ENCODE measurements around the gene C17orf113.

C17orf113 gene

DNA sequence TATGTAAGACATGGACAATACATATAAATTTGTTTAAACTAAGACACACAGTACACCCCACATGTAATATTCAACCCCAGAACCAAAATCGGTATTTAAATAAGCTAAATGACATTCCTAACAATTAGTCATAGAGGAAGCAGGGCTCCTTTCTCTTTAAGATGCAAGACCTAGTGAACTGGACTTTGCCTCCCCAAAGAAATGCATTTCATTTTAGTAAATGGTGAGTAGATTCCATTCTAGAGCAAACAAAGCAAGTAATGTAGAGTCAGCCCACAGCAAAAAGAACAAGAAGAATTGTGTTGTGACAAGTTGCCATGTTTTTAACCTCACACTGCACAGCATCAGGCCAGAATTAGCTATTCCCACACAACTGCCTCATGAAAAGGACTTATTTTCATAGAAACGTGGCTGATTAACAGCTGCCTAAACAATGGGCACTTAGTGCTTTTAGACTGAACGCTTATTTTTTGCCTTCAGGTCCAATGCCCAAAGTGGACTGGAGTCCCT is 47.6 kb downstream of the C17orf113 start:
- Histone ChIP-seq H3K9ac (ENCODE audit: low read depth, low read length) (no peak overlapping the region), H3K27me3 (ENCODE audit: control insufficient read depth, insufficient read depth, low read length) (no peaks in the 10 kb centered on the region), H3K4me1 (ENCODE audit: control insufficient read depth, insufficient read depth, low read length) (no peaks in the 10 kb centered on the region), H3K4me3 (ENCODE audit: low read depth, low read length) (no peak overlapping the region), H3K9me3 (ENCODE audit: control insufficient read depth, insufficient read depth, low read length) (no peaks in the 10 kb centered on the region), H3K36me3 (ENCODE audit: control insufficient read depth, insufficient read depth, low read length) (peaks cover 18% of the 10 kb centered on the region)

DNA sequence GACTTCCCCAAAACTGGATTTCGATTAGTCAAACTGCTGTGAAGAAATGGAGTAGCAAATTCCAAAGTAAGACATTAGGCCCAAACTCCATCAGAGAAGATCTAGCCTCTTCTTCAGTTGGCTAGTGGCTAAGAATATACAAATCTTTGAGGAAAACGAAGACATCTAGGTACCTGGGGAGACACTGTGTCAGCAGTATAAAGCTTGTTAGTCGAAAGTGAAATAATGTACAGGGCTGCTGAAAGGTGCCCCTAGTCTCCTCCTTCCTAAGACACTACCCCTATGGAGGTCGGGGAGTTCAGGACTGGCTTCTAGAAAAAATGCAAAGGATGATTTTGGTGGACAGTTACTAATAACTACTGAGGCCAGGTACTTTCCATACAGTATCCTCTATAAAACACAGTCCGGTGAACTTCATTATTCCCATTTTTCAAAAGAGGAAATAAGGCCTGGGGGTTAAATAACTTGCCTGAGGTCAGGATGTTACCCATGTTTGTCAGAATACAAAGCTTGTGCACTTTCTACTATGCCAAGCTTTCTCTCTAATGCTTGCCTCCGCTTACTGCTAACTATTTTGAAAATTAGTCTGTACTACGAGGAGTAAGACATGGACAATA is 48.1 kb downstream of the C17orf113 start:
- Histone ChIP-seq H3K36me3 (ENCODE audit: control insufficient read depth, insufficient read depth, low read length) (peaks cover 19% of the 10 kb centered on the region), H3K27me3 (ENCODE audit: control insufficient read depth, insufficient read depth, low read length) (no peaks in the 10 kb centered on the region), H3K9ac (ENCODE audit: low read depth, low read length) (no peak overlapping the region), H3K9me3 (ENCODE audit: control insufficient read depth, insufficient read depth, low read length) (no peaks in the 10 kb centered on the region), H3K4me1 (ENCODE audit: control insufficient read depth, insufficient read depth, low read length) (no peaks in the 10 kb centered on the region), H3K4me3 (ENCODE audit: low read depth, low read length) (no peak overlapping the region)

DNA sequence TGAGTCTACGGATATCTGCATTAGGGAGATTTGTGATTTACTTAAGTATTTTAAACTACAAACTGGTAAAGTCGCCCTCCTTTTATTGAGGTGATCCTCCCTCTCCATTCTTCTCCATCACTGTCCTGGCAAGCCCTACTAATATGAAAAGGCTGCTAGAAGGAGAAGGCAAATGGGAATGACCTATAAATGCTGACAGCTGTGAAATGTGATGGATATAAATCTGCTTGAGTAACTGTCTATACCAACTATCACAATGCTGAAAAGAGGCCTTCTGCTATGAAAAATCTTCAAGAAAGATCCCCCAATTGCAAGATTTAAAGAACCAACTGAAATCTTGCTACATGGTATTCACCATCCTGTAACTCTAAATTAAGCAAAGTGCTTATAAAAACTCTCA is 48.7 kb downstream of the C17orf113 start:
- Histone ChIP-seq H3K4me1 (ENCODE audit: control insufficient read depth, insufficient read depth, low read length) (no peaks in the 10 kb centered on the region), H3K36me3 (ENCODE audit: control insufficient read depth, insufficient read depth, low read length) (peaks cover 25% of the 10 kb centered on the region)

DNA sequence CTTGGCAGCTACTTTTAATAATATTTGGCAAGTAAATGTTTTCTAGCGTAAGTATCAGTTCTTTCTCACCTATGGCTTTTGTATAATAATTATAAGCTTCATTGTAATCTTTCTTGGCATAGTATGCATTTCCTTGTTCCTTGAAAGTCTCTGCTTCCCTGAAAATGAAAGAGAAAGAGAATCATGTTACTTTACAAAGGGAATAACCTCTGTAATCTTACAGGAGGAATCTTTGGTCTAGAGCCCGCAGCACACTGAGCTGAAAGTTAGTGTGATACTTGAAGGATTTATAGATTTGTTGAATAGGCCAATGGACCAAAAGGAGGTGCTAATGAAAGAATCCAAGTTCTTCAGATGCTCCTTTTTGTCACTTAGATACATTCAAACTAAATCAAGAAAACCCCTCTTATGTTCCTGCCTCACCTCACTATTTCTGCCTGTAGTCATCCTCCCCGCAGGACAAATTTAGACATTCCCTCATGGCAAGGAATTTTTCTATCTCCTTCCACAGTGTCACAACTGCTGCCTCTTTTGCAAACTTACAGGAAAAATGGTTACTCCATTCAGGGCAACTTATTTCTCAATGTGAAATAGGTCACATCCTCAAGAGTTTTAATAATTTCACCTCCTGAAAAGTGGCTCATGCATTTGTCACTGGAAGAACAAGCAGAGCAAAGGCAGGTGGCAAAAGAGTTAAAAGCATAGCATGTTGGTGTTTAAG is 49.8 kb downstream of the C17orf113 start:
- H3K9me3 ChIP-seq (ENCODE audit: control insufficient read depth, insufficient read depth, low read length): no peaks in the 10 kb centered on the region
- H3K27me3 ChIP-seq (ENCODE audit: control insufficient read depth, insufficient read depth, low read length): no peaks in the 10 kb centered on the region
- H3K4me3 ChIP-seq (ENCODE audit: low read depth, low read length): no peak overlapping the region
- no peak overlapping the region for H3K9ac ChIP-seq (ENCODE audit: low read depth, low read length)
- H3K36me3 ChIP-seq (ENCODE audit: control insufficient read depth, insufficient read depth, low read length): peaks cover 33% of the 10 kb centered on the region
- no peaks in the 10 kb centered on the region for H3K4me1 ChIP-seq (ENCODE audit: control insufficient read depth, insufficient read depth, low read length)

More for the DNA sequence above, 48.7 kb downstream of the C17orf113 start:
- no peaks in the 10 kb centered on the region for H3K9me3 ChIP-seq (ENCODE audit: control insufficient read depth, insufficient read depth, low read length)
- H3K9ac ChIP-seq (ENCODE audit: low read depth, low read length): no peak overlapping the region
- H3K4me3 ChIP-seq (ENCODE audit: low read depth, low read length): no peak overlapping the region
- no peaks in the 10 kb centered on the region for H3K27me3 ChIP-seq (ENCODE audit: control insufficient read depth, insufficient read depth, low read length)

DNA sequence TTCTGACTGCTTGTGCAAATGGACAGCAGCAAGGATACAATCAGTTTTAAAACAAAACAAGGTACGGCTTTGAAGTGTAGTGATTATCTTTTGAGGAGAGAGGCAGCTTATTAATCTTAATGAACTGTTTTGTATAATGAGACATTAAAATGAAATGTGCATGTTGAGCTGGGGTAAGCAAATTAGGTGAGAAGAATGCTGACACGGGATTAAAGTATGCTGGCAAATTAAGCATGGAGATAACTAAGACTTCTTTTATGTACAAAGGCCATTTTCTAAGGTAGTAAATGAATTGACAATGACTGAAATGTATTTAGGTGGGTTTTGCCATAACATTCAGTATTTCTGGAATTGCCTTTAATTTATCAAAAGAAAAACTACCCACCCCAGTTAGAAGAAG is 51.9 kb downstream of the C17orf113 start:
- H3K4me1 ChIP-seq (ENCODE audit: control insufficient read depth, insufficient read depth, low read length): no peaks in the 10 kb centered on the region
- no peak overlapping the region for H3K4me3 ChIP-seq (ENCODE audit: low read depth, low read length)
- H3K27me3 ChIP-seq (ENCODE audit: control insufficient read depth, insufficient read depth, low read length): no peaks in the 10 kb centered on the region
- H3K9me3 ChIP-seq (ENCODE audit: control insufficient read depth, insufficient read depth, low read length): no peaks in the 10 kb centered on the region
- no peak overlapping the region for H3K9ac ChIP-seq (ENCODE audit: low read depth, low read length)
- peaks cover 42% of the 10 kb centered on the region for H3K36me3 ChIP-seq (ENCODE audit: control insufficient read depth, insufficient read depth, low read length)

DNA sequence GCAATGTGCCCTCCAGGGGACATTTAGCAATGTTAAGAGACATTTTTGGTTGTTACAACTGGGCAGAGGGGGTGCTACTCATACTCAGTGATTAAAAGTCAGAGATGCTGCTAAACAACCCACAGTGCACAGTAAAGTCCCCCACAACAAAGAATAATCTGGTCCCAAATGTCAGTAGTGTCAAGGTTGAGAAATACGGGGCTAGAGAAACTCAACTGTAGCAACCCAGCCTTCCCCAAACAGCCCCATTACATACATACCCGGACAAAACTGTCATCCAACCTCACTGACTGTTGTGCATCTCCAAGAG is 53.6 kb downstream of the C17orf113 start:
- Histone ChIP-seq H3K4me1 (ENCODE audit: control insufficient read depth, insufficient read depth, low read length) (no peaks in the 10 kb centered on the region), H3K4me3 (ENCODE audit: low read depth, low read length) (no peak overlapping the region), H3K27me3 (ENCODE audit: control insufficient read depth, insufficient read depth, low read length) (no peaks in the 10 kb centered on the region), H3K36me3 (ENCODE audit: control insufficient read depth, insufficient read depth, low read length) (peaks cover 47% of the 10 kb centered on the region), H3K9ac (ENCODE audit: low read depth, low read length) (no peak overlapping the region), H3K9me3 (ENCODE audit: control insufficient read depth, insufficient read depth, low read length) (no peaks in the 10 kb centered on the region)

DNA sequence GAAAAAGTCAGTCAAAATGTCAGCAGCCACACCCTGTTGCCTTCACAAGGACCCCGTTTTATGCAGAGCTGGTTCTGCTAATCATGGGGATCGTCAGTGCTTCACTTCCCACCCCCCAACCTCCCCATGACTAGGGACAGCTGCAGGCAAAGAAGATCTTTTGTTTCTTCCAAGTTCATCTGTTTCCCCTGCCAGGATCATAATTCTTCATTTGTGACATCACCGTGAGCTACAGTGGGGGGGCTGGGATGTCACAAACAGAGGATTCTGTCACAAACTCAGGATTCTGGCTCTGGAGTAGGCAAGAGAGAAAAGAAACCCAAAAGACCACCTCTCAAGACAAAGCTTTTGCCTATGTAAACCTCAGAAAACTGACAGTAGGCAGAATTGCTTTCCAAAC is 57.8 kb downstream of the C17orf113 start:
- peaks cover 53% of the 10 kb centered on the region for H3K36me3 ChIP-seq (ENCODE audit: control insufficient read depth, insufficient read depth, low read length)
- H3K4me3 ChIP-seq (ENCODE audit: low read depth, low read length): no peak overlapping the region
- no peaks in the 10 kb centered on the region for H3K27me3 ChIP-seq (ENCODE audit: control insufficient read depth, insufficient read depth, low read length)
- H3K4me1 ChIP-seq (ENCODE audit: control insufficient read depth, insufficient read depth, low read length): no peaks in the 10 kb centered on the region
- no peak overlapping the region for H3K9ac ChIP-seq (ENCODE audit: low read depth, low read length)
- no peaks in the 10 kb centered on the region for H3K9me3 ChIP-seq (ENCODE audit: control insufficient read depth, insufficient read depth, low read length)

DNA sequence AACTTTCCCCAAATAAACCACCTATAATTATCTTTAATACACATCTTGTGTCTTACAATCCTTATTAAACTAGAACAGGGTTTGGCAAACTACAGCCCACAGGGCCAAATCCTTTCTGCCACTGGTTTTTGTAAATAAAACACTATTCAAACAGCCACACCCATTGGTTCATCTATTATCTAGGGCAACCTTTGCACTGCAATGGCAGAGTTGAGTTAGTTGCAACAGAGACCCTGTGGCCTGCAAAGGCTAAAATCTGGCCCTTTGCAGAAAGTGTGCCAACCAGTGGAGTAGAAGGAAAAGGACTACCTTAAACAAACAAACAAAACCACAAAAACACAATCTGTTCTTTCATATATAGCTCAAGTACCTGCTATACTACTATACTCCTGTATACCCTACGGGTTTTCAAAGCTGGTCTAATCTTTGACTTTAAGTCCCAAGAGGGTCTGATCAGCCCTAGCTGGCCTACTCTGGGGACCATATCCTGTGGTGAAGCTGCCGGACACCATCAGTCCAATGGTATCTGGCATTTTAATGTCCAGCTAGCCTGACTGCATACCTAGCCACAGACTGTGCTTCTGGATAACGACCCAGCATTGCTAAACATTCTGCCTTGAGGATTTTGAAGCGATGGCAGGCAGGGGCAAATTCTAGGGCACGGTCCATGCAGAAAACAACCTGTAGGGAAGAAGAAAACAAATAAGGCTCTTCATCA is 60.5 kb downstream of the C17orf113 start:
- peaks cover 52% of the 10 kb centered on the region for H3K36me3 ChIP-seq (ENCODE audit: control insufficient read depth, insufficient read depth, low read length)
- no peaks in the 10 kb centered on the region for H3K4me1 ChIP-seq (ENCODE audit: control insufficient read depth, insufficient read depth, low read length)
- no peaks in the 10 kb centered on the region for H3K9me3 ChIP-seq (ENCODE audit: control insufficient read depth, insufficient read depth, low read length)
- no peak overlapping the region for H3K4me3 ChIP-seq (ENCODE audit: low read depth, low read length)
- no peak overlapping the region for H3K9ac ChIP-seq (ENCODE audit: low read depth, low read length)
- no peaks in the 10 kb centered on the region for H3K27me3 ChIP-seq (ENCODE audit: control insufficient read depth, insufficient read depth, low read length)

DNA sequence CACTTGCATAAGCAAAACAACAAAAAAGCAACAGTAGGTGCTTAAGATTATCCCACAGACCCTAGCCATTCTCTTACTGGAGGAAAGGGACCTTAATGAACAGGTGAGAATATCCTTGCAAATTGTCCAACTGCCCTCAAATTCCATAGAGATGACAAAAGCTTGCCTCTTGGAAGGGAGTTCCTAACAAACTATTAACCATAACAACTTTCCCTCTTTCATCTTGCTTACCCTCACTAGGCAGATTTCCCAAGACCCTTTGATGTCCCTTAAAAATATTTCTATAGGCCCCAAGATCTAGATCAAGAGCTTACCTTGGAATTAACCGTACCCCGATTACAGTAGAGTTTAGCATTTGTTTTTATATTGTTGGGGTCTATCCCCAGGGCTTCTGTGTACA is 62.0 kb downstream of the C17orf113 start:
- H3K36me3 ChIP-seq (ENCODE audit: control insufficient read depth, insufficient read depth, low read length): peaks cover 56% of the 10 kb centered on the region
- no peak overlapping the region for H3K4me3 ChIP-seq (ENCODE audit: low read depth, low read length)
- H3K27me3 ChIP-seq (ENCODE audit: control insufficient read depth, insufficient read depth, low read length): no peaks in the 10 kb centered on the region
- no peaks in the 10 kb centered on the region for H3K9me3 ChIP-seq (ENCODE audit: control insufficient read depth, insufficient read depth, low read length)
- H3K4me1 ChIP-seq (ENCODE audit: control insufficient read depth, insufficient read depth, low read length): no peaks in the 10 kb centered on the region
- no peak overlapping the region for H3K9ac ChIP-seq (ENCODE audit: low read depth, low read length)

Measured in iPS-15b (cell line).